ENCODE measurements around the gene HGFAC. TPM values are rescaled to one million over a fixed set of nuclear protein-coding genes. Genes with fewer than 3 reads are reported as not detected.

Gene HGFAC
- total and polyA plus RNA-seq, 5 donors from 2014 or later, result 0.11 TPM; not detected in 4

DNA sequence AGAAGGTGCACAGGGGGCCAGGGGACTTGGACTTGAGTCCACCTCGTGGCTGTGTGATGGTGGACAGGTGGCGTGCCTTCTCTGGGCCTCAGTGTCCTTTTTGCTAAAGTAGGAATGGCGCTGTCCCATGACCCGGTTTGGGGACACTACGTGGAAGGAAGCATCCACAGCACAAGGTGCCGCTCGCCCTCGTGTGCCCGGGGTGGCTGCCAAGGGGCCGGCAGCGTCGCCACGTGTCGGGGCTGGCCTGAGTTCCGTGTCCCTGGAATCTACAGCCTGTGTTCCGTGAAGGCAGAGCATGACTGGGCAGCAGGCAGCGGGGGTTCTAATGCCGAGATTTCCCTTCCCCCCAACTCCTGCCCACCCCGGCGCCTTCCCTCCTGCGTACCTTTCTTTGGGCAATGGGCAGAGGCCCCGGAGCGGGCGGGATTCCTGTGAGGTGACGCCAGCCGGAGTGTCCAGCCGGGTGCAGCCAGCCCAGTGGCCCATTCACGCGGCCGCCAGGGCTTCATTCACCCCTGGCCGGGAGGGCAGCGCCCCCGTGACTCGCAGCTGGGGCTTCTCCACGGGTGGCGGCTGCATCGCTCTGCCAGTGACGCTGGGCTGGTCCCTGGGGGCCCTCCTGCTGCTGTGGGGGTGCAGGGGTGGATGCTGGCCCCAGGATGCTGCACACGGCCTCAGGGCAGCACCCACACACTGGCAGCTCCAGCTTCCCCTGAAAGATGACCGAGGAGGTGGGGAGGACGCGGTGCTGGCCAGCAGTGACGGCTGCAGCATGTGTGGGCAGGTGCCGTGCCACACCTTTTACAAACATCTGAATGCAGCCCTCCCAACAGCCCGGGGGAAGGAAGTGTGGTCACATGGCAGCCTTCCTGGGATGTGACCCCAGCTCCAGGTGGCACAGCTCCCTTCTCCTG lies 42.5 kb downstream of the HGFAC start:
- Histone ChIP-seq H3K27ac (ENCODE audit: insufficient read depth, low read length, poor library complexity, severe bottlenecking) (no peak overlapping the region), H3K9me3 (ENCODE audit: control insufficient read depth in 2 of 2, low read length in 2 of 2) (no peaks in the 10 kb centered on the region), H3K4me1 (ENCODE audit: control insufficient read depth, insufficient read depth, low read length, poor library complexity, severe bottlenecking) (peaks cover 9% of the 10 kb centered on the region), H3K27me3 (ENCODE audit: control insufficient read depth, insufficient read depth, low read length) (no peaks in the 10 kb centered on the region), H3K36me3 (ENCODE audit: control insufficient read depth, insufficient read depth, low read length) (no peaks in the 10 kb centered on the region), H3K4me3 (ENCODE audit: low read depth, low read length) (no peak overlapping the region)
- H3K27me3 Mint-ChIP-seq, result peaks cover 22% of the 10 kb centered on the region
- H3K4me1 Mint-ChIP-seq, result peaks cover 0 to 10% (median 2%) of the 10 kb centered on the region in 4 donors
- H3K36me3 Mint-ChIP-seq, result no peaks in the 10 kb centered on the region
- DNase-seq, result no peak
- no peak for ATAC-seq (ENCODE audit: low read depth in 2 of 2)
- no peak overlapping the region for H3K4me3 Mint-ChIP-seq
- no peak overlapping the region for H3K27ac Mint-ChIP-seq
- H3K9me3 Mint-ChIP-seq, result peaks cover 0 to 1% (median 0%) of the 10 kb centered on the region in 7 donors

GRCh38 chr4:3485011-3485791 lies 43.4 kb downstream of the HGFAC start:
- Mint-ChIP-seq H3K4me3 (no peak overlapping the region), H3K9me3 (peaks cover 0 to 1% (median 0%) of the 10 kb centered on the region in 7 donors), H3K4me1 (peaks cover 0 to 10% (median 2%) of the 10 kb centered on the region in 4 donors), H3K36me3 (no peaks in the 10 kb centered on the region), H3K27me3 (peaks cover 16% of the 10 kb centered on the region), H3K27ac (no peak overlapping the region)
- Histone ChIP-seq H3K4me1 (ENCODE audit: control insufficient read depth, insufficient read depth, low read length, poor library complexity, severe bottlenecking) (peaks cover 9% of the 10 kb centered on the region), H3K27ac (ENCODE audit: insufficient read depth, low read length, poor library complexity, severe bottlenecking) (no peak overlapping the region), H3K36me3 (ENCODE audit: control insufficient read depth, insufficient read depth, low read length) (no peaks in the 10 kb centered on the region), H3K27me3 (ENCODE audit: control insufficient read depth, insufficient read depth, low read length) (no peaks in the 10 kb centered on the region), H3K9me3 (ENCODE audit: control insufficient read depth in 2 of 2, low read length in 2 of 2) (no peaks in the 10 kb centered on the region), H3K4me3 (ENCODE audit: low read depth, low read length) (no peak overlapping the region)
- DNase-seq (no peak), ATAC-seq (ENCODE audit: low read depth in 2 of 2) (no peak)

DNA sequence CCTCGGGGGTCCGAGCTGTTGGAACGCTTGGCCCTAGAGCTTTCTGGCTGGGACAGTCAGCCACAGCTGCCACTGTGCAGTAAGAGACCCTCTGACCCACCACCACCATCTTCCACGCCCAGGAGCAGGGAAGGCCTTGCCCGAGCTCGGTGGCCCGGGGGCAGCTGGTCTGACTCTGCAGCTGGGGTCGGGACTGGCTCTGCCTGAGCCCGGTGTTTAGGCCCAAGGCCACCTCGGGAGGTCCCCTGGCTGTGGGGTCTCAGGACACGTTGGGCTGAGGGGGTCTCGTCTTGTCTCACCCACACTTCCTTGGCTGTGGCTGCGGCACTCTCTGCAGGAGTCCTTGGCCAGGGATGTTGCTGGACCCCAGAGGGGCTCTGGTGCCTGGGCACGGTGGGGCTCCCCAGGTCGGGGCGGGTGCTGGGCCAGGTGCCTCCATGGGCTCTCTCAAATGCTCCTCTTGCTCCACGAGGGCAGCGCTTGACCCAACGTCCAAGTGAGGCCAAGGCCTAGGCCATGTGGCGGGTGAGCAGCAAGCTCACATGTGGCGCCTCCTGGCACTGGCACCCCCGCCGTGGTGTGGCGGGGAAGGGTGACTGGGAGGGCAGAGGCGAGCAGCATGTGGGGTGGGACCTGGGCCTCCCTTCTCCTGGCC lies 44.2 kb downstream of the HGFAC start:
- no peak overlapping the region for H3K4me3 ChIP-seq (ENCODE audit: low read depth, low read length)
- no peak overlapping the region for H3K4me3 Mint-ChIP-seq
- H3K9me3 Mint-ChIP-seq, result peaks cover 0 to 1% (median 0%) of the 10 kb centered on the region in 7 donors
- H3K27ac ChIP-seq (ENCODE audit: insufficient read depth, low read length, poor library complexity, severe bottlenecking), result no peak overlapping the region
- H3K27ac Mint-ChIP-seq, result no peak overlapping the region
- H3K9me3 ChIP-seq (ENCODE audit: control insufficient read depth in 2 of 2, low read length in 2 of 2), result no peaks in the 10 kb centered on the region
- ATAC-seq (ENCODE audit: low read depth in 2 of 2) (no peak), DNase-seq (no peak)
- peaks cover 0 to 5% (median 2%) of the 10 kb centered on the region in 4 donors for H3K4me1 Mint-ChIP-seq
- H3K36me3 ChIP-seq (ENCODE audit: control insufficient read depth, insufficient read depth, low read length), result no peaks in the 10 kb centered on the region
- no peaks in the 10 kb centered on the region for H3K27me3 ChIP-seq (ENCODE audit: control insufficient read depth, insufficient read depth, low read length)
- peaks cover 9% of the 10 kb centered on the region for H3K4me1 ChIP-seq (ENCODE audit: control insufficient read depth, insufficient read depth, low read length, poor library complexity, severe bottlenecking)
- peaks cover 8% of the 10 kb centered on the region for H3K27me3 Mint-ChIP-seq
- no peaks in the 10 kb centered on the region for H3K36me3 Mint-ChIP-seq

- no peak for DNase-seq
- H3K4me1 ChIP-seq (ENCODE audit: control insufficient read depth, insufficient read depth, low read length, poor library complexity, severe bottlenecking), result peaks cover 9% of the 10 kb centered on the region
- H3K27me3 ChIP-seq (ENCODE audit: control insufficient read depth, insufficient read depth, low read length), result no peaks in the 10 kb centered on the region
- peaks cover 12% of the 10 kb centered on the region for H3K27me3 Mint-ChIP-seq
- peaks cover 0 to 5% (median 2%) of the 10 kb centered on the region in 4 donors for H3K4me1 Mint-ChIP-seq
- peaks cover 0 to 1% (median 0%) of the 10 kb centered on the region in 7 donors for H3K9me3 Mint-ChIP-seq
- peak overlapping the region in 1 of 3 donors; percentile 48 for H3K27ac Mint-ChIP-seq
- H3K27ac ChIP-seq (ENCODE audit: insufficient read depth, low read length, poor library complexity, severe bottlenecking), result no peak overlapping the region
- H3K4me3 ChIP-seq (ENCODE audit: low read depth, low read length), result no peak overlapping the region
- no peak for ATAC-seq (ENCODE audit: low read depth in 2 of 2)
- H3K4me3 Mint-ChIP-seq, result peak overlapping the region in 1 of 4 donors; percentile 43
- no peaks in the 10 kb centered on the region for H3K9me3 ChIP-seq (ENCODE audit: control insufficient read depth in 2 of 2, low read length in 2 of 2)
- no peaks in the 10 kb centered on the region for H3K36me3 Mint-ChIP-seq
- no peaks in the 10 kb centered on the region for H3K36me3 ChIP-seq (ENCODE audit: control insufficient read depth, insufficient read depth, low read length)
Measured at GRCh38 chr4:3486541-3487540, 45.1 kb downstream of the HGFAC start.

GRCh38 chr4:3487861-3488260 lies 46.1 kb downstream of the HGFAC start:
- peaks cover 0 to 5% (median 2%) of the 10 kb centered on the region in 4 donors for H3K4me1 Mint-ChIP-seq
- Histone ChIP-seq H3K9me3 (ENCODE audit: control insufficient read depth in 2 of 2, low read length in 2 of 2) (no peaks in the 10 kb centered on the region), H3K27ac (ENCODE audit: insufficient read depth, low read length, poor library complexity, severe bottlenecking) (no peak overlapping the region), H3K4me1 (ENCODE audit: control insufficient read depth, insufficient read depth, low read length, poor library complexity, severe bottlenecking) (peaks cover 9% of the 10 kb centered on the region), H3K27me3 (ENCODE audit: control insufficient read depth, insufficient read depth, low read length) (no peaks in the 10 kb centered on the region), H3K36me3 (ENCODE audit: control insufficient read depth, insufficient read depth, low read length) (no peaks in the 10 kb centered on the region), H3K4me3 (ENCODE audit: low read depth, low read length) (no peak overlapping the region)
- H3K9me3 Mint-ChIP-seq, result peaks cover 0 to 1% (median 0%) of the 10 kb centered on the region in 7 donors
- H3K27me3 Mint-ChIP-seq, result peaks cover 17% of the 10 kb centered on the region
- ATAC-seq (ENCODE audit: low read depth in 2 of 2) (no peak), DNase-seq (no peak)
- no peaks in the 10 kb centered on the region for H3K36me3 Mint-ChIP-seq
- H3K27ac Mint-ChIP-seq, result no peak overlapping the region
- no peak overlapping the region for H3K4me3 Mint-ChIP-seq

GRCh38 chr4:3488820-3489219 lies 47.1 kb downstream of the HGFAC start:
- Histone ChIP-seq H3K36me3 (ENCODE audit: control insufficient read depth, insufficient read depth, low read length) (no peaks in the 10 kb centered on the region), H3K9me3 (ENCODE audit: control insufficient read depth in 2 of 2, low read length in 2 of 2) (no peaks in the 10 kb centered on the region), H3K27me3 (ENCODE audit: control insufficient read depth, insufficient read depth, low read length) (no peaks in the 10 kb centered on the region), H3K4me1 (ENCODE audit: control insufficient read depth, insufficient read depth, low read length, poor library complexity, severe bottlenecking) (peaks cover 9% of the 10 kb centered on the region), H3K4me3 (ENCODE audit: low read depth, low read length) (no peak overlapping the region), H3K27ac (ENCODE audit: insufficient read depth, low read length, poor library complexity, severe bottlenecking) (no peak overlapping the region)
- peaks cover 0 to 5% (median 2%) of the 10 kb centered on the region in 4 donors for H3K4me1 Mint-ChIP-seq
- ATAC-seq (ENCODE audit: low read depth in 2 of 2), result no peak
- H3K27me3 Mint-ChIP-seq, result peaks cover 17% of the 10 kb centered on the region
- peaks cover 0 to 1% (median 0%) of the 10 kb centered on the region in 7 donors for H3K9me3 Mint-ChIP-seq
- no peak overlapping the region for H3K27ac Mint-ChIP-seq
- H3K36me3 Mint-ChIP-seq, result no peaks in the 10 kb centered on the region
- H3K4me3 Mint-ChIP-seq, result no peak overlapping the region
- no peak for DNase-seq

All from CD4-positive, CD25-positive, alpha-beta regulatory T cell (primary cell).